MM.1S (cell line): ENCODE data around the gene EPHA6.

Experiments used
- CTCF ChIP-seq: fragments of 300-600 bp; sonication (generic); IDR thresholded peaks from 2 replicates; pipeline ENCODE4 v1.5.1; 2016; ENCODE audit warnings: antibody characterized with exemption, low read length, mixed read lengths
- EZH2 ChIP-seq: fragments of 300-600 bp; sonication (generic); optimal IDR thresholded peaks from 2 replicates; pipeline ENCODE3; 2017; ENCODE audit warnings: low read depth, mild to moderate bottlenecking, antibody characterized with exemption, low read length, mixed read lengths

DNA sequence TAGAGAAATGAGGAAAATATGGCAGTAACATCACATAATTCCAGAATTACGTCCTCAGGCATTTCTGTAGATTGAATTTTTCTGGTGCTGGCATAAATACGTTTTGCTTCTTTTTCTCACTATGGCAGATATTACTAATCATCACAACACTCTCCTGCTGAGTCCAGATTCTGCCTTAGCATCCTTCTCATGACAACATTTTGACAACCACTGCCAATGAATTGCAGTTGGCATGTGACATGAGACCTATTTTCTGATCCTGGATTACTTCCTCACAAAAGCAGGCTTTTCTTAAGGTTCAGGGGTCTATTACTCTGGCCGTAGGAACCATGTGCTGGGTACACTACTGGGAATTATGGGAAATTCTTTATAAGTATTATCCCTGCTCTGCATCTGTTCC is 927.6 kb downstream of the EPHA6 start:
- no peak for TF ChIP-seq CTCF
- TF ChIP-seq EZH2, result no peak
